Measurements from ENCODE around the gene SCART1. TPM values are rescaled to one million over a fixed set of nuclear protein-coding genes. Genes with fewer than 3 reads are reported as not detected.

SCART1 gene
- total RNA-seq, 3 donors from 2014 or later, result 2.5 to 4.8 (median 3.7) TPM

DNA sequence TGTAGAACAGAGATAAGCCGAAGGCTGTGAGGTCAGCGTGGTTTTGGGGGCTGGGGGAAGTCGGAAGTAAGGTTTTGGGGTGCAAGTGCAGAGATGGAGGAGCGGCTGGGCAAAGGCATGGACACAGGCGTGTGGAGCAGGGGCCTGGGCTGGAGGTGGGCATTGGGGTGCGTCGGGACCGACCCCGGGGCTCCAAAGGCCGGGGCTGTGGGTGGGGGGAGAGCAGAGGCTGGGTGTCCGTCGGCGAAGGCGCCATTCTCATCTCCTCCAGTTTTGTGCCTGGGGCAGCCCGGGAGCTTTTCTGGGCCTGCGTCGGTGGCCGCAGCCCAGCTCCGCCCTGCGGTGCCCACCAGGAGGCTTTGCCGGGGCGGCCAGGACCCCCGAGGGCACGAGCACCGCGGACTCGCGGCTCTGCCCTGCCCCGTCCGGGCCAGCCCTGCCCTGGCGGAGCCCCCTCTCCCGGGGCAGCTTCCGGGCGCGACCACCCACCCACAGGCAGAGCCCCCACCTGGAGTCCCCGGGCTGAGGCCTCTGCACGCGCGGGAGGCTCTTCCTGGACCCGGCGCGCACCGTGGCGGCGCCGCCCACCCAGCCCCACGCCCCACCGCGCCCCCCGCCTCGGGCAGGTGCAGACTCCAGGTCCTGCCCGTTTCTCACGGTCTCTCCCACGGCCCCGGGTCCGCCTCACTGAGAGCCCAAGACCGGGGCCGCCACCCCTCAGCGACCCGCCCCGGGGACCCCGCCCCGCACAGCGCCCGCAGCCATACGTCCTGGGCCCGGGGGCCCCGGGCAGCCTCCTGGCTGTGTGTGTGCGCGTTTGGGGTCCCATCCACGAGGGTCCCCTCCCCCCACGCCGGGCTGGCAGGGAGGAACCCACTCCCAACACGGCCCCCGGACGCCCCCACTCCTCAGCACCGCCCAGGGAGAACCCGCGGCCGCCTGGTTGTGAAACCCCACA, 7.7 kb upstream of the SCART1 start:
- no peak for TF ChIP-seq CTCF (IDR thresholded peaks at IDR 0.05)
- Histone ChIP-seq H3K36me3 (ENCODE audit: low read depth) (no peaks in the 10 kb centered on the region), H3K4me1 (ENCODE audit: low read depth) (no peaks in the 10 kb centered on the region), H3K4me3 (no peak overlapping the region), H3K9me3 (peaks cover 32% of the 10 kb centered on the region)
- intact Hi-C loops (cut with DNase I, micrococcal nuclease), result no loop called here
- no peak for ATAC-seq
- peak in 1 of 3 donors; percentile 20 for DNase-seq

- intact Hi-C loops (cut with DNase I, micrococcal nuclease), result no loop called here
- Histone ChIP-seq H3K9me3 (peaks cover 32% of the 10 kb centered on the region), H3K36me3 (ENCODE audit: low read depth) (no peaks in the 10 kb centered on the region), H3K4me1 (ENCODE audit: low read depth) (no peaks in the 10 kb centered on the region), H3K4me3 (no peak overlapping the region)
- no peak for ATAC-seq
- TF ChIP-seq CTCF (IDR thresholded peaks at IDR 0.05), result no peak
- DNase-seq, result no peak
Measured at GRCh38 chr10:133446979-133447378, 6.8 kb upstream of the SCART1 start.

DNA sequence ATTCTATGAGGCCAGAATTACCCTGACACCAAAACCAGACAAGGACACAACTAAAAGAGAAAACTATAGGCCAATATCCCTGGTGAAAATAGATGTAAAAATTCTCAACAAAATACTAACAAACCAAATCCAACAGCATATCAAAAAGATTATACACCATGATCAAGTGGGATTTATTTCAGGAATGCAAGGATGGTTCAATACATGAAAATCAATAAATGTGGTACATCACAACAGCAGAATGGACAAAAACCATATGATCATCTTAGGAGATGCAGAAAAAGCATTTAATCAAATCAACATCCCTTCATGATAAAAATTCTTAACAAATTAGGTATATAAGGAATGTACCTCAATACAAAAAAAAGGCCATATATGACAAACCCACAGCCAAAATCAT, 5.6 kb upstream of the SCART1 start:
- H3K4me3 ChIP-seq, result no peak overlapping the region
- H3K36me3 ChIP-seq (ENCODE audit: low read depth), result no peaks in the 10 kb centered on the region
- intact Hi-C loops (cut with DNase I, micrococcal nuclease), result no loop called here
- DNase-seq, result no peak
- no peaks in the 10 kb centered on the region for H3K4me1 ChIP-seq (ENCODE audit: low read depth)
- no peak for ATAC-seq
- H3K9me3 ChIP-seq, result peaks cover 32% of the 10 kb centered on the region
- TF ChIP-seq CTCF (IDR thresholded peaks at IDR 0.05), result no peak

- TF ChIP-seq CTCF (IDR thresholded peaks at IDR 0.05), result no peak
- Histone ChIP-seq H3K36me3 (ENCODE audit: low read depth) (no peaks in the 10 kb centered on the region), H3K4me3 (no peak overlapping the region), H3K9me3 (peaks cover 31% of the 10 kb centered on the region), H3K4me1 (ENCODE audit: low read depth) (no peaks in the 10 kb centered on the region)
- intact Hi-C loops (cut with DNase I, micrococcal nuclease), result no loop called here
- ATAC-seq (no peak), DNase-seq (no peak)
Measured at GRCh38 chr10:133451346-133451745, 2.4 kb upstream of the SCART1 start.

DNA sequence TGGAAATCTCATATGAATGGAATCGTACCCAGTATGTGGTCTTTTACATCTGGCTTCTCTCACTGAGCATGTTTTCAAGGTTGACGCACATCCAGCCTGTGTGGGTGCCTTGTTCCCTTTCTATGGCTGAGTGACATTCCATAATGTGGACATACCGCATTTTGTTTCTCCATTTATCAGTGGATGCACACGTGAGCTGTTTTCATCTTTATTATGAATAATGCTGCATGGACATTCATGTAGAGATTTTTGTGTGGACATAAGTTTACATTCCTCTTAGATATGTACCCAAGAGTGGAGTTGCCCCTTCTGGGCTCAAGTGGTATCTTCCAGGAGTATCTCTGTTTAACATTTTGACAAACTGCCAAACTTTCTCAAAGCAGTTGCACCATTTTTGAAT, 1.3 kb upstream of the SCART1 start:
- Histone ChIP-seq H3K9me3 (peaks cover 20% of the 10 kb centered on the region), H3K4me1 (ENCODE audit: low read depth) (no peaks in the 10 kb centered on the region), H3K4me3 (no peak overlapping the region), H3K36me3 (ENCODE audit: low read depth) (no peaks in the 10 kb centered on the region)
- DNase-seq (no peak), ATAC-seq (no peak)
- intact Hi-C loops (cut with DNase I, micrococcal nuclease), result no loop called here
- no peak for TF ChIP-seq CTCF (IDR thresholded peaks at IDR 0.05)

Data from mucosa of descending colon (tissue), 3 donors.